ENCODE data around the gene C1QB.
"Not testable (repeated sequence)": the region's sequence is repeated elsewhere in the genome, so short reads cannot be mapped to it uniquely, and the experiment has no call there.

C1QB gene

GRCh38 chr1:22699681-22700520, 46.9 kb downstream of the C1QB start:
- no peak for DNase-seq

DNA sequence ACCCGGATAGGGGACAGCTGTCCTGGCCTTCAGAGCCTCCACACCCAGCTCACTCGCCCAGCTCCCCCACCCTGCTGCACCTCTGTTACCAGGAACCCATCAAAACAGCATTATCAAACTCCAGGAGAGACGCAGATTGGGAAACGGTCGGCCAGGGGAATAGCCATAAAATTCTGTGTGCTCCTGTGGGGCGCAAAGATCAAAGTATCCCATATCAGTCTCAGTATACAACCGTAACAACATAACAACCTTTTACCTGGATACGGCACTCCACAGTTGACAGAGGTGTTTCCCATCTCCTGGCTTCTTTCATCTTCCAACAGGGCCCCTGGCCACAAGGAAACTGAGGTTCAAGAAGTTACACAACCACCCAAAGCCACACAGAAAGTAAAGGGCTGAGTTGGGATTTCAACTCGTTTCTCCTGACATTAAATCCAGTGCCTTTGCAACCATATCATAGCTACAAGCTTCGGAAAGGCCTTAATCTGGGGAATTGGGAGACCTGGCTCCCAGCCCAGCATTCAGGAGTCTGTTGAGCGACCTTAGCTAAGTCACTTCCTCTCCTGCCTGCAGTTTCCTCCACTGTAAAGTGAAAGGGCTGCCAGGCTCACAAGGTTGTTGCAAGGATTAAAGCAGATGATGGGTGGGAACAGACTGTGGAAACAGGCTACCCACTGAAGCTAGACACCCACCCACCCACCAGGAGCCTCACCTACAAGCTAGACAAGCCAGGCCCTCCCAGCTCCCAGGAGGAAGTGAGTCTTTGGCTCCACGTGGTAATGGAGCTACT, 49.5 kb downstream of the C1QB start:
- DNase-seq: no peak

DNA sequence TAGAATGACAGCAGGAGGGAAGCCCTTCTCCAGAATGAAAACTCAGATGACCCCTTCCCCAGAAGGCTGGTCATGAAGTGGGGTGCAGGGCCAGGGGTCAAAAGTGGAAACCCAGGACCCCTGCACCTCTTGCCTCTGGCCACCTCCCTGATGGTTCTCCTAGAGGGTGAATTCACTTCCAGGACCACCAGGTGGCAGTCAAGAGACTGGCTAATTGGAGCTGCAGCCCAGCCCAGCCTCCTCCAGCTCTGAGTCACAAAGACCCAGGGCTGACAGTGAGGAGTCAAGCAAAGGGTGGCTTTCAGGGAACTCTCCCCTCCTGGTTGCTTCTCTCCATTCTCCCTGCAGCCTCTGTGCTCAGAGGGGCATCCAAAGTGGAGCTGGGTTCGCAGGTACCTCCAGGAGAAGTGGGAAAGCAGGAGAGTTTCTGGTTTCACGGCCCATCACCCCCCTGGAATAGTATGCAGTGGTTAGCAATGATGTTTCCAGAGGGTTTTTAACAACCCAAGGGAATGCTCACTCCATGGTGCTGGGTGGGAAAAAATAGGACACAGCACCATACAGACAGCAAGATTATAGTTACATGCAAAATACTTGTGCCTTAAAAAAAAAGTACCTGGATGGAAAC, 51.5 kb downstream of the C1QB start:
- peak; percentile 42 to 73 for DNase-seq

DNA sequence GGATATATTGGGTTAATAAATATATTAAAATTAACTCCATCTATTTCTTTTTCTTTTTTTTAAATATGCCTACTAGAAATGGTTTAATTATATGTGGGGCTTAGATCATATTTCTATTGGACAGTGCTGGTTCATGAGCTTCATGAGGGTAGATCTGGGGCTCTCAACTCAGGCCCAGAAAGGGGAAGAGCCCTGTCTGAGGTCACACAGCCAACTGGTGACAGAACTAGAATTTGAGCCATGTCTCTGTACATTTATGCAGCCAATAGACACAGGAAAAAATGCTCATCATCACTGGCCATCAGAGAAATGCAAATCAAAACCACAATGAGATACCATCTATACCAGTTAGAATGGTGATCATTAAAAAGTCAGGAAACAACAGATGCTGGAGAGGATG, 52.5 kb downstream of the C1QB start:
- DNase-seq: no peak

GRCh38 chr1:22706100-22706499, 53.1 kb downstream of the C1QB start:
- DNase-seq: not testable (repeated sequence)

GRCh38 chr1:22708777-22709176, 55.7 kb downstream of the C1QB start:
- DNase-seq: no peak

DNA sequence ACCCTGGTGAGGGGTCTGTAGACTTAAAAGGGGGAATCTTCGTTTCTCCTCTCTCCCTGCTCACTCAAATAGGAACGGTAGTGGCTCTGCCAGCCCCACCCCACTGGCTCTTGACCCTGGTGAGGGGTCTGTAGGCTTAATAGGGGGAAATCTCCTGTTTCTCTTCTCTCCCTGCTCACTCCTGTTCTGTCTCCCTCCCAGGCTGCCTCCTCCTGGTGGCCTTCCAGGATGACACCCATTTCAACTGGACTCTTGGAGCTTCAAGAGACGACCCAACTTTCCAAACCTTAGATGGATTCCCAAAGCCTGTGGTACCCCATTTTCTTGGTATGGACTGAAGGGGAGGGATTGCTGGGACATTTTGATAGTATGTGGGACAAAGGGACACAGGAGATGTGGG, 56.2 kb downstream of the C1QB start:
- no peak for DNase-seq

DNA sequence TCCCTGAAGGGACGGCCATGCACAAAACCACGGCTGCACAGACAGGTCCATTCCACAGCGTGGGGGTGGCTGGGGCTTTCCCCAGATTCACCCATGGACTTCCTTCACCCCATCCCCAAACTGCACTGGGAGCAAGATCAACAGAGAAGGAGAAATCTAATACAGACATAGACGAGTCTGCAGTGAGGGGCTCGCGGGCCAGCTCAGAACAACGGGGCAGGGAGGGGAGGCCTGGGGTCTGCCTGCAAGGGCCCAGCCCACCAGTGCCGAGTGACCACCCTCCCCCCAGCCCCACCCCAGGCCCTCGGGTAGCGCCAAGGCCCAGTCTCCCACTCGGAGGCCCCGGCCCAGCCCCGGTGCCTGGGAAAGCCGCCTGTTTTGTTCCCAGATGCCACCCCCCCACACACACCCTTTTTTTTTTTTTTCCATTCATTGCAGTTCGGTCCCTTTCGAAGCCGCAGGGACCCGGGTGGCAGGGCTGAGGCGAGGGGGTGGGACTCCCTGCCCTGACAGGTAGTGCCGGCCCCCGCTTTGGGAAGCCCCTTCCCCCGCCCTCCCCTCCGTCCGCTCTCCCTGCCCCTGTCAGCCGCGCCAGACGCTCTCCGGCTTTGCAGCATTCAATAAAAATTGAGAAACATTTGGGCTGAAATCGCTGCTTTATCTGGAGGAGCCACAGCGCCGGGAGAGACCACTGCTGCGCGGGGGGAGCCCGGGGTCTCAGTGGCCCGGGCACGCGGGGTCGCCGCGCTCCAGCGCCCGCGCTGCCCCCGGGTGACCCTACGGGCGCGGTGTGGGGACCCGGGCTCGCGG, 57.1 kb downstream of the C1QB start:
- peak in 1 of 2 experiments; percentile 32 for DNase-seq

GRCh38 chr1:22710701-22711049, 57.6 kb downstream of the C1QB start, which contains the start of gene EPHB2:
EPHB2 (plus strand) TSS chr1:22710839; CDS start chr1:22710983, 144 bp downstream.
- peak in 1 of 2 experiments; percentile 32 for DNase-seq

DNA sequence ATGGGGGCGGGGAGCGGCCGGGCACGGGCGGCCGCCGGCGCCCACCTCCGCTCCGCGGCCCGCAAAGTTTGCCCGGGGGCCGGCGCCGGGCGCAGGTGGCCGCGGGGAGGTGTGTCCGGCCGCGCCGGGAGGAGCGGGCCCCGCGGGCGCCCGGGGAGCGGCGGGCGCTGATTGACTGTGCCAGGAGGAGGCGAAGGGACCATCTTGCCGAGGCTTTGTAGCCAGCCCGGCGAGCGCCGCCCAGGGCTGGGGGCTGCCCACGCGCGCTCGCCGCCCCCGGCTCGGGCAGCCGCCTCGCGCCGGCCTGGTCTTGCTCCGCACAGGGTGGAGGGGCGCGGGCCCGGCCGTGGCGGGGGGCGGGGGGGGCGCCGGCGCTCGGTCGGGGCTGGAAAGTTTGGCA, 58.0 kb downstream of the C1QB start:
- DNase-seq: peak in 1 of 2 experiments; percentile 4

Data from NCI-H1930 (cell line).